ENCODE measurements around the gene ZBTB7C.
A peak's percentile ranks its signal among the peaks of the same experiment; 100 is the strongest.

ZBTB7C gene

GRCh38 chr18:48045744-48046143 lies 363.4 kb downstream of the ZBTB7C start:
- no peak for DNase-seq

- DNase-seq, result no peak
Observed at GRCh38 chr18:48044944-48045343, 364.2 kb downstream of the ZBTB7C start.

GRCh38 chr18:48043166-48043565 lies 366.0 kb downstream of the ZBTB7C start:
- no peak for DNase-seq

- no peak for DNase-seq
Observed at GRCh38 chr18:48042431-48042830, 366.8 kb downstream of the ZBTB7C start.

GRCh38 chr18:48040457-48041110 lies 368.6 kb downstream of the ZBTB7C start:
- DNase-seq, result no peak

GRCh38 chr18:48039769-48040215 lies 369.4 kb downstream of the ZBTB7C start:
- DNase-seq, result peak; percentile 54

- peak; percentile 5 for DNase-seq
Observed at GRCh38 chr18:48038636-48039035, 370.5 kb downstream of the ZBTB7C start.

- DNase-seq, result peak; percentile 50
Observed at GRCh38 chr18:48037481-48038271, 371.5 kb downstream of the ZBTB7C start.

- peak; percentile 43 for DNase-seq
Observed at GRCh38 chr18:48036641-48037421, 372.4 kb downstream of the ZBTB7C start.

GRCh38 chr18:48036226-48036625 lies 373.0 kb downstream of the ZBTB7C start:
- DNase-seq, result peak; percentile 47

GRCh38 chr18:48035556-48035860 lies 373.7 kb downstream of the ZBTB7C start:
- DNase-seq, result no peak

- DNase-seq, result peak; percentile 30
Observed at GRCh38 chr18:48034651-48035555, 374.3 kb downstream of the ZBTB7C start.

GRCh38 chr18:48033790-48034650 lies 375.2 kb downstream of the ZBTB7C start:
- peak; percentile 38 for DNase-seq

- DNase-seq, result peak; percentile 13
Observed at GRCh38 chr18:48032876-48033789, 376.1 kb downstream of the ZBTB7C start.

GRCh38 chr18:48031641-48032040 lies 377.5 kb downstream of the ZBTB7C start:
- peak; percentile 31 for DNase-seq

GRCh38 chr18:48030616-48031480 lies 378.3 kb downstream of the ZBTB7C start:
- DNase-seq, result peak; percentile 41

- DNase-seq, result peak; percentile 41
Observed at GRCh38 chr18:48029296-48029986, 379.7 kb downstream of the ZBTB7C start.

GRCh38 chr18:48028696-48029095 lies 380.5 kb downstream of the ZBTB7C start:
- DNase-seq, result no peak

- DNase-seq, result no peak
Observed at GRCh38 chr18:48028081-48028480, 381.1 kb downstream of the ZBTB7C start.
